K562 (cell line): ENCODE data around the gene MARCHF9. TPM values are rescaled to one million over a fixed set of nuclear protein-coding genes. Genes with fewer than 3 reads are reported as not detected.

Experiments used
- CBX5 ChIP-seq: IDR thresholded peaks from 2 replicates; pipeline ENCODE4 v1.6.1; 2014; ENCODE audit warnings: low read depth, borderline replicate concordance
- CC2D1A ChIP-seq: fragments of 450-650 bp; IDR thresholded peaks from 2 replicates; pipeline ENCODE4 v1.6.1; 2017; ENCODE audit warnings: mild to moderate bottlenecking
- FOXJ3 ChIP-seq: sonication (generic); formaldehyde crosslinking; IDR thresholded peaks from 2 replicates; pipeline ENCODE4 v1.4.0; 2020; ENCODE audit warnings: mild to moderate bottlenecking, missing genetic modification reagents
- HDAC1 ChIP-seq, 2 experiments: fragments of 450-650 bp; IDR thresholded peaks; 2 replicates each; pipeline ENCODE4 v1.6.1; 2016 to 2017; ENCODE audit warnings: inconsistent platforms in 1 of 2, mild to moderate bottlenecking in 1 of 2, moderate library complexity in 1 of 2
- HINFP ChIP-seq: fragments of 450-650 bp; conservative IDR thresholded peaks from 2 replicates; pipeline ENCODE4 v1.6.1; 2016; ENCODE audit warnings: missing genetic modification characterization, low read depth, mild to moderate bottlenecking, control low read depth, missing compliant biosample characterization
- HMGXB4 ChIP-seq: sonication (generic); formaldehyde crosslinking; IDR thresholded peaks from 2 replicates; pipeline ENCODE4 v1.8.1; 2023; ENCODE audit warnings: mild to moderate bottlenecking, missing genetic modification reagents
- KDM2B ChIP-seq: fragments of 250-450 bp; sonication (Bioruptor Pico); IDR thresholded peaks from 2 replicates; pipeline ENCODE4 v1.8.0; 2021; ENCODE audit warnings: mild to moderate bottlenecking, moderate library complexity
- NRF1 ChIP-seq, 2 experiments: fragments of 450-650 bp; IDR thresholded peaks in 1 of 2; conservative IDR thresholded peaks in 1 of 2; 2 replicates each; pipeline ENCODE4 v1.6.1; 2014; ENCODE audit warnings: mild to moderate bottlenecking in 2 of 2
- POLR2B ChIP-seq: fragments of 450-650 bp; IDR thresholded peaks from 2 replicates; pipeline ENCODE4 v1.6.1; 2018; ENCODE audit warnings: low read depth; ENCODE audit not compliant: partially characterized antibody
- POLR2G ChIP-seq: fragments of 200-400 bp; formaldehyde crosslinking; IDR thresholded peaks from 2 replicates; pipeline ENCODE4 v1.6.1; 2017; ENCODE audit warnings: low read depth, mild to moderate bottlenecking, antibody characterized with exemption, low read length, moderate library complexity
- PTRF ChIP-seq: fragments of 450-650 bp; IDR thresholded peaks from 2 replicates; pipeline ENCODE4 v1.6.1; 2016; ENCODE audit warnings: mild to moderate bottlenecking, missing genetic modification characterization, missing compliant biosample characterization
- SAP30 ChIP-seq: fragments of 200-600 bp; sonication (generic); IDR thresholded peaks from 2 replicates; pipeline ENCODE4 v1.6.1; 2012; ENCODE audit warnings: borderline replicate concordance, low read depth, mild to moderate bottlenecking, moderate library complexity, low read length, control low read depth, inconsistent platforms; ENCODE audit not compliant: insufficient read depth, poor library complexity, severe bottlenecking
- SNAPC5 ChIP-seq: fragments of 250-450 bp; sonication (Bioruptor Pico); IDR thresholded peaks from 2 replicates; pipeline ENCODE4 v1.8.0; 2021; ENCODE audit warnings: moderate library complexity, mild to moderate bottlenecking, inconsistent platforms
- TARDBP ChIP-seq: fragments of 450-650 bp; IDR thresholded peaks from 2 replicates; pipeline ENCODE4 v1.6.1; 2016
- USF2 ChIP-seq: sonication (generic); formaldehyde crosslinking; IDR thresholded peaks from 2 replicates; pipeline ENCODE4 v1.5.0; 2020; ENCODE audit warnings: missing genetic modification reagents
- ZNF3 ChIP-seq: fragments of 250-450 bp; sonication (Bioruptor Pico); IDR thresholded peaks from 2 replicates; pipeline ENCODE4 v1.5.0; 2021; ENCODE audit warnings: mild to moderate bottlenecking, moderate library complexity
- ZNF311 ChIP-seq: fragments of 250-450 bp; sonication (Bioruptor Pico); IDR thresholded peaks from 2 replicates; pipeline ENCODE4 v1.4.0; 2020; ENCODE audit warnings: mild to moderate bottlenecking, moderate library complexity
- ZNF639 ChIP-seq, 2 experiments: fragments of 200-800 bp in 1 of 2; sonication (Bioruptor generic) in 1 of 2; sonication (generic) in 1 of 2; formaldehyde crosslinking in 1 of 2; IDR thresholded peaks in 1 of 2; conservative IDR thresholded peaks in 1 of 2; 2 replicates each; pipeline versions ENCODE4 v1.5.0 to v1.6.1; 2016 to 2020; ENCODE audit warnings: missing compliant biosample characterization in 1 of 2, missing genetic modification characterization in 1 of 2, missing genetic modification reagents in 1 of 2
- ZNF655 ChIP-seq: fragments of 250-450 bp; sonication (Bioruptor Pico); IDR thresholded peaks from 2 replicates; pipeline ENCODE4 v1.5.0; 2021
- polyA plus RNA-seq, 8 experiments: library from polyadenylated mRNA; depleted of rRNA in 4 of 8; stranded (reverse) in 5 of 8; unstranded in 3 of 8; fragments of >200 nt; fragmentation: Nextera tagmentation in 2 of 8; fragmentation: Illumina TruSeq in 1 of 8; extraction: Ambion mirVana in 2 of 8; extraction: Trizol in 1 of 8; gene quantifications; 2 replicates each; pipeline versions ENCODE4 v1.2.1 to v1.2.3, GENCODE V29; 2011 to 2014; ENCODE audit warnings: inconsistent platforms in 1 of 8, missing spikeins in 1 of 8
- total RNA-seq, 7 experiments: library from RNA; depleted of rRNA in 6 of 7; stranded (reverse); fragments of >200 nt in 6 of 7; fragmentation: Illumina TruSeq in 2 of 7; extraction: Trizol in 2 of 7; gene quantifications; 2 replicates each; pipeline versions ENCODE4 v1.2.1 to v1.2.3, GENCODE V29; 2011 to 2021; ENCODE audit warnings: low replicate concordance in 1 of 7

MARCHF9 gene
- total and polyA plus RNA-seq, 9 of the 15 experiments (the other 6 are each of a cell fraction or from before 2014, with no cell fraction given): 0.80 to 12.4 (median 6.2) TPM

GRCh38 chr12:57766464-57767304 lies 11.8 kb downstream of the MARCHF9 start, which contains the start of gene CYP27B1 (continued):
- TF ChIP-seq HMGXB4 (CRISPR knock-in tag) (no peak), CC2D1A (peak; percentile 54; the same call in 1 of the 2 replicates), PTRF (tag) (no peak), SAP30 (no peak), POLR2G (peak; percentile 46), ZNF3 (no peak), CBX5 (no peak), USF2 (no peak), ZNF639 (CRISPR knock-in tag; conservative IDR thresholded peaks at IDR 0.05 in 1 of 2, IDR thresholded peaks at IDR 0.05 in 1 of 2) (no peak), NRF1 (conservative IDR thresholded peaks at IDR 0.05 in 1 of 2, IDR thresholded peaks at IDR 0.05 in 1 of 2) (peak; percentile 13 to 20; a peak in 2 of 4 replicates), ZNF311 (CRISPR knock-in tag) (no peak), HDAC1 (IDR thresholded peaks at IDR 0.05) (no peak), KDM2B (CRISPR knock-in tag) (no peak), HINFP (peak; percentile 92), SNAPC5 (CRISPR knock-in tag) (no peak), FOXJ3 (CRISPR knock-in tag) (no peak), POLR2B (no peak), ZNF655 (no peak), TARDBP (no peak)
